Adipocyte (in vitro differentiated cells): ENCODE measurements around the gene CEACAM6.
A peak's percentile ranks its signal among the peaks of the same experiment; 100 is the strongest.

Source experiments
- DNase-seq: peaks from one replicate; pipeline ENCODE4 v3.0.0-alpha.2; 2015; ENCODE audit warnings: low read depth
- H3K27me3 ChIP-seq: replicated peaks from 2 replicates; pipeline ENCODE4 v1.7.0; 2013; ENCODE audit warnings: mild to moderate bottlenecking, low read length, moderate library complexity; ENCODE audit not compliant: control insufficient read depth, insufficient read depth
- H3K36me3 ChIP-seq: 2 replicates; pipeline ENCODE4 v1.7.0; 2013; ENCODE audit warnings: low read length, mild to moderate bottlenecking, moderate library complexity; ENCODE audit not compliant: control insufficient read depth, insufficient read depth, severe bottlenecking
- H3K4me1 ChIP-seq: 2 replicates; pipeline ENCODE4 v1.7.0; 2013; ENCODE audit warnings: mild to moderate bottlenecking, low read length, moderate library complexity; ENCODE audit not compliant: control insufficient read depth, insufficient read depth
- H3K4me3 ChIP-seq: 2 replicates; pipeline ENCODE4 v1.7.0; 2013; ENCODE audit warnings: mild to moderate bottlenecking, low read length, moderate library complexity
- H3K9ac ChIP-seq: 2 replicates; pipeline ENCODE4 v1.7.0; 2013; ENCODE audit warnings: mild to moderate bottlenecking, low read length, moderate library complexity
- H3K9me3 ChIP-seq: 2 replicates; pipeline ENCODE4 v1.7.0; 2013; ENCODE audit warnings: mild to moderate bottlenecking, low read length, moderate library complexity; ENCODE audit not compliant: control insufficient read depth

CEACAM6 gene

DNA sequence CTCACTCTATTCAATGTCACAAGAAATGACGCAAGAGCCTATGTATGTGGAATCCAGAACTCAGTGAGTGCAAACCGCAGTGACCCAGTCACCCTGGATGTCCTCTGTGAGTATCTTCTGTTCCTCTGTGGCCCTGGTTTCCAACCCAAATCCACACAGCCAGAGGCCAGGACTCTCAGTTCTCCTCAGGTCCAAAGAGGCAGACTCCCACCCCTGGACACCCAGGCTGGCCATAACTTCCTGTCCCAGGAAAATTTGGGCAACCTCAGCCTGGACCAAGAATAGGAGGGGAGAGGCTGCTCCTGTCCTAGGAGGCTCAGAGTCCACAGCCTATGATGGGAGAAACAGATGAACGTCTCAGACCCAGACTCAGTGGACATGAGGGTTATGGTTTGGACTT is 35.2 kb upstream of the CEACAM6 start:
- H3K9me3 ChIP-seq, result no peaks in the 10 kb centered on the region
- no peaks in the 10 kb centered on the region for H3K4me1 ChIP-seq
- no peak overlapping the region for H3K9ac ChIP-seq
- DNase-seq, result no peak
- no peak overlapping the region for H3K4me3 ChIP-seq
- H3K36me3 ChIP-seq, result no peaks in the 10 kb centered on the region
- H3K27me3 ChIP-seq, result peaks cover 10% of the 10 kb centered on the region

DNA sequence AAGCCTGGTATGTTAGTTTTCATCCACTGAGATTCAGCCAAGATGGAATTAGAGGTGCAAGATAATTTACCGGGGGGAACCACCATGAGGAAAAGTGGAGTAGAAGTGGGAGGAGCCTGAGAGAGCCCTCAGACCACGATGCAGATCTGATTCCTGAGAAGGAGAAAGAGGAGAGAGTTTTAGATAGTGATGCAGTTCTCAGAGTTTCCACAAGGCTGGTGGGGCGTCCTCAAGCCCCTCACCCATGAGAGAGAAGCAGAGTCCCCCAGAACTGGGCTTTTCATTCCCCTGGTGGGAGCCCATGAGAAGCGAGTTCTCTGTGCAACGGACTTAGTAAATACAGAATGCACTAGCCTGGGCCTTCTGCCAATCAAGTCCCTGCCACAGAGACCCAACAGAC is 28.8 kb upstream of the CEACAM6 start:
- H3K36me3 ChIP-seq, result no peaks in the 10 kb centered on the region
- DNase-seq, result no peak
- H3K4me1 ChIP-seq, result no peaks in the 10 kb centered on the region
- H3K9ac ChIP-seq, result no peak overlapping the region
- H3K4me3 ChIP-seq, result no peak overlapping the region
- peaks cover 14% of the 10 kb centered on the region for H3K27me3 ChIP-seq
- H3K9me3 ChIP-seq, result no peaks in the 10 kb centered on the region

DNA sequence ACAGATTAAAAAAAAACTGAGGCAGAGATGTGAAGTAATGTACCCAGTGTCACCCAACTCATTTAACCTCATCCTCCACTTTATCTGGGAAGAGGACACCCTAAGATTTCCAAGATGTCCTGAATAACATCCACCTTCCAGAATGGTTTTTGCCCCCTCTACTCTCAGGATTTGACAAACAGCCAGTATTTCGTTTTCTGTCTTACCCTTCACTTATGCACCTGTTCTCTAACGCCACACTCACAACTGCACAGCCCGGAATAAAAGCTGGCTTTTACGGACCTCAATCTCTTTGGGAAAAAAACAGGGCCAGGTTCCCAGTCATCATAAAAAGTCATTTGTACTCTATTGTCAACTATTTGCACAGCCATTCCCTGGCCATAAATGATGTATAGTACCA is 21.2 kb upstream of the CEACAM6 start:
- Histone ChIP-seq H3K4me1 (no peaks in the 10 kb centered on the region), H3K9me3 (no peaks in the 10 kb centered on the region), H3K9ac (no peak overlapping the region), H3K36me3 (no peaks in the 10 kb centered on the region), H3K27me3 (peaks cover 12% of the 10 kb centered on the region), H3K4me3 (no peak overlapping the region)
- no peak for DNase-seq

DNA sequence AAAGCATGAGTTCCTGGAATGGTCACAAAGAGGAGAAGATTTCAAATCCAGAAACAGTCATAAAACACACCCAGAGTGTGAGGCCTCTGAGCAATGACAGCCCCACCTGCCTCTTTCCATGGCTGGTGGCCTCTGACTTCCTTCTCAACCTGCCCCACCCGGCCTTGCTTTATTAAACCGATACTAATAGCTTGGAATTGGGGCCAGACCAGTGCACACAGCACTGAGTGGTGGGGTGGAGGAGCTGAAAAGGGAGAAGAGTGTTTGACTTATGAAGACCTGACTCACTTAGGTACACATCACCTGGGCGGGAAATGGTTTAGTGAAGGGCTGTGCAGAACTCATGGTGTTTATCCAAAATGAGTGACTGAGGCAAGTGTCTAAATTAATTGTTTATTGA is 20.7 kb upstream of the CEACAM6 start:
- Histone ChIP-seq H3K9ac (no peak overlapping the region), H3K27me3 (peaks cover 12% of the 10 kb centered on the region), H3K4me1 (no peaks in the 10 kb centered on the region), H3K4me3 (no peak overlapping the region), H3K36me3 (no peaks in the 10 kb centered on the region), H3K9me3 (no peaks in the 10 kb centered on the region)
- DNase-seq, result no peak

DNA sequence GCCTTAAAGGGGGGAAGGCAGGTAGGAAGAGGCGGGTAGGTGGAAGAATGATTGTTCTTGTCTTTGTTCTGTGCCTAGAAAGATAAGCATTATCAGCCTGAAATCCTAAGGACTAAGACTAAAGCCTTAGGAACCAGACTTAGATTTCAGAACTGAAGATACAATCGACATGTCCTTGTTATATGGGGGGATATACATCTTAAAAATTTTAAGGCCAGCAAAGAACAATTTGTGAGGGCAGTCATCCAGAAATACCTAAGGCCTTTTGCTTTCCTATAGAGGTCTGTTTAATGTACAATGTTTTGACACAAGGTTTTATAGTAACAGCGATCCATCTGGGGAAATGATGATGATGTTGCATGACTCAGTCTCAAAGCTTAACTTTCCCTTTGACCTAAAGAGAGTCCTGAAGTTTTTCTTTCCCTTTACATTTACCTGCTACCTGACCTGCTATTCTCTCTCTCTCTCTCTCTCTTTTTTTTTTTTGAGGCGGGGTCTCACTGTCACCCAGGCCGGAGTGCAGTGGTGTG is 20.2 kb upstream of the CEACAM6 start:
- H3K9ac ChIP-seq, result no peak overlapping the region
- no peak for DNase-seq
- H3K4me3 ChIP-seq, result no peak overlapping the region
- H3K36me3 ChIP-seq, result no peaks in the 10 kb centered on the region
- H3K27me3 ChIP-seq, result peaks cover 17% of the 10 kb centered on the region
- H3K9me3 ChIP-seq, result no peaks in the 10 kb centered on the region
- H3K4me1 ChIP-seq, result no peaks in the 10 kb centered on the region

DNA sequence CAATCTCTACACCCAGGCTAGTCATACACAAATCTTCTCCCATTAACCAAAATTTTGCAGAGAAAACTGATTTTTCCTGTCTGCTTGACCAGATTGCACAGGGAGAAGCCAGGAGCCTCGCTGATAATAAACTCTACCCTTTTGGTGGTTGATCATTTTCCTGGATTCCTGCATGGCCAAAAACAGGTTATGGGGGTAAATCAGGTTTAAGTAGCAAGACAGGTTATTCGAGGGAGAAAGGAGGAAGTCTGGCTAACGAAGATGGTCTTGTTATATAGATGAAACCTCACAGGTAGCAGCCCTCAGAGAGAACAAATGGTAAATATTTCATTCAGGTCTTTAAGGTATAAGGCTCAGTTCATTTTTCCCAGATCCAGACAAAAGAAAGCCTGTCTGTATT is 16.0 kb upstream of the CEACAM6 start:
- Histone ChIP-seq H3K36me3 (no peaks in the 10 kb centered on the region), H3K9ac (no peak overlapping the region), H3K4me3 (no peak overlapping the region), H3K27me3 (peaks cover 11% of the 10 kb centered on the region), H3K9me3 (no peaks in the 10 kb centered on the region), H3K4me1 (no peaks in the 10 kb centered on the region)
- DNase-seq, result no peak

DNA sequence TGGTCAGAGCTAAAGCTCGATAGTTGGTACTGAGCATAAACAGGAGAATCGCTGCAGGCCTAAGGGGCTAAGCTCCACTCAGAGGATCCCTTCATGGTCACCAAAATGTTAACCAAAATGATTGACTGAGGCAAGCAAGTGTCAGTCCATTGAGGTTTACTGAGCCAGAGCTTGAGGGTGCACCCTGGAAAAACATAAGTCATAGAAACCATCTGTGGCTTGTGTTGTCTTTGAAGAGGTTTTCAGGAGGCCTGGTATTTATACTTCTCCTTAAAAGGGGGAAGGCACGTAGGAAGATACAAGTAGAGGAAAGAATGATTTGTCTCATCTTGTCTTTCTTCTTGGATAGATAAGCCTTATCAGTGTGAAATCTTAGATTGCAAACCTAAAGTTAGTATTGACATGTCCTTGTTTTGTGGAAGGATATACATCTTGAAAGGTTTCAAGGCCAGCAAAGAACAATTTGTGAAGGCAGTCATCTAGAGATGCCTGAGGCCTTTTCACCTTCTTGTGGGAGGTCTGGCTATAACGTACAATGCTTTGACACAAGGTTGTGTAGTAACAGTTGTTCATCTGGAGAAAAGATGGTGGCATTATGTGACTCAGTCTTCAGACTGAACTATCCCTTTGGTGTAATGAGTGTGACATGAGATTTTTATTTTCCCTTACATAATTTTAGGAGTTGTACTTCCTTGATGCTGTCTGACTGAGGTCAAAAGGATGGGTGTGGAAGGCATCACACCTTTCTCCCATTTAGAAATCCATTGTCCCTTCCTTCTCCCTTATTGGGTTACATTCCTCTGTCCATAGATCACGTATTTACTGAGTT is 14.7 kb upstream of the CEACAM6 start:
- Histone ChIP-seq H3K4me3 (no peak overlapping the region), H3K9me3 (no peaks in the 10 kb centered on the region), H3K27me3 (peaks cover 20% of the 10 kb centered on the region), H3K36me3 (no peaks in the 10 kb centered on the region), H3K4me1 (no peaks in the 10 kb centered on the region), H3K9ac (no peak overlapping the region)
- DNase-seq, result no peak

DNA sequence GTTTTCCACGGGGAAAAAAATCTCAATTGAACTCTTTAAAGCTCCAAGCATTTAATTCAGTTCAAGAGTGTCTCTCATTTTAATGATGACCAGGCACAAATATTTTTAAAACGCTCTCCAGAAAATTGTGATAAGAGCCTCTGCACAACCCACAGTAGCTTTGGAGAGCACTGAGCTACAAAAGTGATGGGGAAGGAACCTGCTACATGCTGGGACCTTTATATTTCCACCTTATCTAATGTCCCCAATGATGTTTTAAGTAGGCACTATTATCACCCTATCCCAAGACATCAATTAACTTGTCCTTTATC is 14.1 kb upstream of the CEACAM6 start:
- Histone ChIP-seq H3K4me1 (no peaks in the 10 kb centered on the region), H3K36me3 (no peaks in the 10 kb centered on the region), H3K4me3 (no peak overlapping the region), H3K9me3 (no peaks in the 10 kb centered on the region), H3K27me3 (peaks cover 26% of the 10 kb centered on the region), H3K9ac (no peak overlapping the region)
- no peak for DNase-seq

DNA sequence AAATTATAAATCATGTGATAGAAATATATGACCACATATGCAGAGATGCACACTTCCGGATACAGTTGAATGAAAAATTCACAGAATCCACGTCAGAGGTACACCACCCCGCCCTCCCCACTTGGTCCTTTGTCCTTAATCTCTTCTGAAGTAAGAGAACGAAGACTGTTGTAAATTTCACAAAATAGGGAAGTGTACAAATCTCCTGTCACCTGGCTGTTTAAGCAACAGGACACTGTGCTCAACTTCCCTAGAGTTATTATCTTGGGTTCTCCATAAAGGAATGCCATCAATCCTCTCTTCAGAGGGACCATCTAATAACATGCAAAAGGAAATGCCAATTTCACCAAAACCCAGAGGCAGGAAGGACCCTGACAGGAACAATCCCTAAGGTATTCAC is 10.5 kb upstream of the CEACAM6 start:
- H3K9me3 ChIP-seq, result no peaks in the 10 kb centered on the region
- no peak overlapping the region for H3K4me3 ChIP-seq
- DNase-seq, result no peak
- peaks cover 42% of the 10 kb centered on the region for H3K27me3 ChIP-seq
- no peaks in the 10 kb centered on the region for H3K4me1 ChIP-seq
- no peaks in the 10 kb centered on the region for H3K36me3 ChIP-seq
- H3K9ac ChIP-seq, result no peak overlapping the region

DNA sequence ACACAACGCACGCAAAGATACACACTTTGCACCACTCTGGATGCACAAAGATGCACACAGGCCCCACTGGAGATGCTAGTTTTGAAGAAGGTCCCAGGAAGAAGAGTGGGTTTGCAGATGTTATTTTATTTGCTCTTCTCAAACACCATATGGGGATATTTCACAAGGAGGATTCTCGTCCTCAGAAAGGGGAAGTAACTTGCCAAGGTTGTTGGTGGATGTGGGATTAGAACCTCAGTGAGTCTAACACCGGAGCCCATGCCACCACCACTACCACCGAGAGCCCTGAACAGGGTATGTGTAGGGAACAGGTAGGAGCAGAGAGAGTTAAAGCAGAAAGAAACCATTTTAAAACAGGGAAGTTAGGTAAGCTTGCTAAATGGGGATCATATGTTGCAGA is 9.6 kb upstream of the CEACAM6 start:
- Histone ChIP-seq H3K27me3 (peaks cover 43% of the 10 kb centered on the region), H3K9me3 (no peaks in the 10 kb centered on the region), H3K4me1 (no peaks in the 10 kb centered on the region), H3K4me3 (no peak overlapping the region), H3K9ac (no peak overlapping the region), H3K36me3 (no peaks in the 10 kb centered on the region)
- no peak for DNase-seq

DNA sequence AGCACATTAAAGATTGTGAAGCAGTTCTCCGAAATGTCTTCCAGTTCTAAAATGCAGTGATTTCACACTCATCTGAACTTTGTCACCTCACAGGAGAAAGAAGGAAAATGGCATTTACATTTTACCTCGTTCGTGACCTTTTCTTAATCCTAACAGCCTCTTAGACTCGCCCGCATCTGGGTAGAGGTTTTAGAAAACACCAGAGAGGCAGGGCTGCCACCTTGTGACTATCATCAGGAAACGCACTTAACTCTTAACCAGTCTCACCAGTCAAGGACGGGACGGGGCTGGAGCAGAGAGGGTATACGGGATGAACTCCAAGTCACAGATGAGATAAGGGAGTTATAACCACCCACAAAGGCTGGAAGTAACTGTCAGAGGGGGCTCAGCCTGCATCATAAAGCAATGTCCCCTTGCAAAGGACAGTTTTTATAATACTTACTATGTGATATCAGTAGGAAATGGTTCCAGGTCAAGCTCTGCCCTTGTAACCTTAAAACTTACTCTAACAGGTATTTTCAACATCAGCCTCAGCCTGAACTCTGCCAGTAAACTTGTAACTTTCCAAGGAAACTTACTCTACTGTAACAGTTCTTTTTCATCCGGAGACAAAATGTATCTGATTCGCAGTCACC is 8.6 kb upstream of the CEACAM6 start:
- Histone ChIP-seq H3K9me3 (no peaks in the 10 kb centered on the region), H3K9ac (no peak overlapping the region), H3K36me3 (no peaks in the 10 kb centered on the region), H3K4me3 (no peak overlapping the region), H3K4me1 (no peaks in the 10 kb centered on the region), H3K27me3 (peaks cover 53% of the 10 kb centered on the region)
- peak; percentile 46 for DNase-seq
